Loucy (cell line): ENCODE measurements around the gene DCDC2.

Source experiments
- EZH2phosphoT487 ChIP-seq: fragments of 200-600 bp; IDR thresholded peaks from 2 replicates; pipeline ENCODE4 v1.6.1; 2018; ENCODE audit warnings: antibody characterized with exemption, mild to moderate bottlenecking, moderate library complexity, borderline replicate concordance
- TF ChIP-seq, protein P1 (sequence below): fragments of 200-600 bp; sonication (generic); conservative IDR thresholded peaks from 2 replicates; pipeline ENCODE4 v1.5.1; 2014; ENCODE audit warnings: mild to moderate bottlenecking, antibody characterized with exemption, low read length

DNA sequence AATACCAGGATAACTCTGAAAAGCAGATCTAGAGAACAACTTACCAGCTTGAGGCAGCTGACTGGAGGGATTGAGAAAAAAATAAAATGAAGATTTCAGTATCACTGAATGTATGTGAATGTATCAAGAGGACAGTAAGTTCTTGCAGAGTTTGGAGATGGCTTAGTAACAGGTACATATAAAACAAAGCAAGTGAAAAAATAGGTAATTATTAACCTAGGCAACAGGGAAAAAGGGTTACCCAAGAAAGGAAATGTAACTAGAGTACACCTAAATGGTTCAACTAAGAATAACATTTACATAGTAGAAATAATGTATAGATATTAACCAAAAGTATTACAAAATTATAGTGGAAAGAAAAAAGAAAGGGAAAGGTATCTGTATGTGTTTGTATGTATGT lies 164.5 kb downstream of the DCDC2 start:
- TF ChIP-seq, protein P1, sequence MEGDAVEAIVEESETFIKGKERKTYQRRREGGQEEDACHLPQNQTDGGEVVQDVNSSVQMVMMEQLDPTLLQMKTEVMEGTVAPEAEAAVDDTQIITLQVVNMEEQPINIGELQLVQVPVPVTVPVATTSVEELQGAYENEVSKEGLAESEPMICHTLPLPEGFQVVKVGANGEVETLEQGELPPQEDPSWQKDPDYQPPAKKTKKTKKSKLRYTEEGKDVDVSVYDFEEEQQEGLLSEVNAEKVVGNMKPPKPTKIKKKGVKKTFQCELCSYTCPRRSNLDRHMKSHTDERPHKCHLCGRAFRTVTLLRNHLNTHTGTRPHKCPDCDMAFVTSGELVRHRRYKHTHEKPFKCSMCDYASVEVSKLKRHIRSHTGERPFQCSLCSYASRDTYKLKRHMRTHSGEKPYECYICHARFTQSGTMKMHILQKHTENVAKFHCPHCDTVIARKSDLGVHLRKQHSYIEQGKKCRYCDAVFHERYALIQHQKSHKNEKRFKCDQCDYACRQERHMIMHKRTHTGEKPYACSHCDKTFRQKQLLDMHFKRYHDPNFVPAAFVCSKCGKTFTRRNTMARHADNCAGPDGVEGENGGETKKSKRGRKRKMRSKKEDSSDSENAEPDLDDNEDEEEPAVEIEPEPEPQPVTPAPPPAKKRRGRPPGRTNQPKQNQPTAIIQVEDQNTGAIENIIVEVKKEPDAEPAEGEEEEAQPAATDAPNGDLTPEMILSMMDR = no peak
- no peak for TF ChIP-seq EZH2phosphoT487
